GM19239 (cell line): Measurements from ENCODE around the gene PTH2.

Experiments used
- DNase-seq: peaks from one replicate; pipeline ENCODE4 v3.0.0; 2011; ENCODE audit warnings: low spot score; ENCODE audit not compliant: insufficient read length
- FAIRE-seq: peaks from 2 replicates; lab custom pipeline; 2011; peaks lifted over from hg19 to GRCh38; lab: Jason Lieb, UNC

PTH2 gene

DNA sequence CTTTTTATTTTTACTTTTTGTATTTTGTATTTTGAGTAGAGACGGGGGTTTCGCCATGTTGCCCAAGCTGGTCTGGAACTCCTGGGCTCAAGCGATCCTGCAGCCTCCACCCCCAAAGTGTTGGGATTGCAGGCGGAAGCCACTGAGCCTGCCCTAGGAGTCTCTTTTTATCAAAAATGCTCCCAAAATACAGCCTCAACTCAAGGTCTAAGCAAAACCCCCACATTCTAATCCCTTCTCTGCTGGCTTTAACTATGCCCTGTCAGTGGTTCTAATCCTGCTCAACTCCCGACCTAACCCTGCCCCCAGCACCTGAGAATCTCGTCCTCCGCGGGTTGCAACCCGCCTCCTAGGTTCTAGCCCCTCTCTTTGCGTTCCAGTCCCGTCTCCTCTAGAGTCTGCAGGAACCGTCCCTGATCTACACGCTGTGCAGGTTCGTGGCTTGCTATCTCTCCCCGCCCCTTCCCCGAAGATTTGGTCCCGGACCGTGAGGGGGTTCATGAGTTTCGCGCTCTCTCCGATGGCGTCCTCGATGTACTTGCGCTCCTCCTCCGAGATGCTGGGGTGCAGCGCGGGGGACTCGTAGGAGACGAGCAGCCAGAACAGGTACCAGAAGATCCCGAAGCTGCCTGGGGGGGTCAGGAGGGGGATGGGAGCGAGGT lies 10.1 kb upstream of the PTH2 start:
- DNase-seq (no peak), FAIRE-seq (no peak)

DNA sequence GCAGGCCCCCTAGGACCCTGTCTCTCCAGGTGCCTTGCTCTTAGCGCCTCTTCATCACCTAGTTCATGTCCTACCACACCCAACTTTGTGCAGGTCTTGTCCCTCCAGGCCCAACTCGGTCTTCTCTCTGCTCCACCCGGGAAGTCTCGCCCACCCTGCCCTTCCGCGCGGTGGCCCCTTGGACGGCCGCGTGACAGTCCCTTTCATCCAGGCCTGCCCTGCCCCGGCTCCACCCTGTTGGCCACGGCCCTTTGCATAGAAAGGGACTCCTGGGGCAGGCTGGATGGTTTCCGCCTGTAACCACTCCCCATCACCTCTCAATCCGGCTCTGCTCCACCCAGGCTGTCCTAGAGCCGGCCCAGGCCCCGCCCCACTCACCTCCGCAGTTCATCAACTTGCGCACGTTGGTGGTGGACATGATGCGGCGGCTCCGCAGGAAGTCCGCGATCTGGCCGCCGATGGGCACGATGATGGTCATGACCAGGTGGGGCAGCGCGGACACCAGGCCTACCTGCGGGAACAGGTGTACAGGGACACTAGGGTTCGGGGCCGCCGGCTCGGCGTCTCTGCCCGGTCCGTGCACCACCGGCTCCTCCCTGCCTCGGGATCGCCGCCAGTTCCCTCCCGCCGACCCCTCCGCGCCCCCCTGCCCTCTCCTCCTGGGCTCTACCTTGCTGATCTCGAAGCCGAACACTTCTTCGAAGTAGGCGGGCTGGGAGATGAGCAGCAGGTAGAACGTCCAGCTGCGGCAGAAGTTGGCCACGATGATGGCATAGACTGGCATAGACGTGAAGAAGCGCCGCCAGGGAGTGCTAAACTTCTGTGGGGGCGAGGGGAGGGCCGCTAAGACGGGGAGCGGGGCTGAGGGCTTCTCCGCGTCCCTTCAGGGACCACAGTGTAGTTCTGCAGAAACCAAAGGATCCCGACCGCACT lies 9.2 kb upstream of the PTH2 start:
- DNase-seq (no peak), FAIRE-seq (no peak)

DNA sequence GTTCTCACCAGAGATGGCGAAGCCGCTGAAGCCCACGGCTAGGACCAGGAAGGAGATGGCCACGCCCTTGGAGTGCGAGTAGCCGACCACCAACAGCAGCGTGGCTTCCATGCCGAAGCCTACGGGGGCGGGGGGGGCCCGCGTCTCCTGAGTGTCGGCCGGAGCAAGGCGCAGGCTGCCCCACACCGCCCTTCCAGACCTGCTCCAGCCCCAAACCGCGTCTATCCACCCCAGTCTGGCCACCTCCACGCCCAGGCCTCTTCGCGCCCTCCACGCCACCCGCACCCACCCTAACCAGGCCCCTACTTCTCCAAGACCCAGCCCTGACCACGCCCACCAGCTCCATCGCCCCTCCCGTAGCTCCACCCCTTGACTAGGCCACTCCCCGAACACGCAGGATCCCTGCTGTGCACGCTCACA lies 8.1 kb upstream of the PTH2 start:
- no peak for FAIRE-seq
- no peak for DNase-seq

DNA sequence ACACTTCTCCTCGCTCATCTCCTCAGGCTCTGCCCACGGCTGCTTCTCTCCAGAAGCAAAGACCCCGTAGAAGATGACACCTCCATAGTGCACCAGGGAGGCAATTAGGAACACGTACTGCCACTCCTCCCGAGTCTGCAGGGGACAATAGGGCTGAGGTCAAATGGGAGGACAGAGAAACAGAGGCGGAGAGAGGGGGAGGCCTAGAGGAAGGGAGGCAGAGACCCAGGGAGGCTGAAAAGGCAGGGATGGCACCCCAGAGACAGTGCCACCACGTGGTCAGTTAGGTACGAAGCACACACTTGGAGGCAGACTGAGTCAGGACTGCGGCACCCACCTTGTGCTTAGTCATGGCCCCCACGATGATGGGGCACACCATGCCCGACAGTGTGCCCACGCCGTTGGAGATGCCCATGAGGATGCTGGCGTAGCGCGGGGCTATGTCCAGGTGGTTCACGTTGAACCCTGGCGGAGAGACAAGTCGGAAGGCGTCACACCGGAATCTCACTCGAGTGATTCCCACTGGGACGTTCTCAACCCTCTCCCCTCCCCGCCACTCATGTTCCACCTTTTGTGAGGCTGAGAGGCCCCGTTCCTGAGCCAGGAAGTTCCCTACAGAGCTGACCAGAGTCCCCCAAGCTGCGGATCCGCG lies 7.6 kb upstream of the PTH2 start:
- DNase-seq (no peak), FAIRE-seq (no peak)

DNA sequence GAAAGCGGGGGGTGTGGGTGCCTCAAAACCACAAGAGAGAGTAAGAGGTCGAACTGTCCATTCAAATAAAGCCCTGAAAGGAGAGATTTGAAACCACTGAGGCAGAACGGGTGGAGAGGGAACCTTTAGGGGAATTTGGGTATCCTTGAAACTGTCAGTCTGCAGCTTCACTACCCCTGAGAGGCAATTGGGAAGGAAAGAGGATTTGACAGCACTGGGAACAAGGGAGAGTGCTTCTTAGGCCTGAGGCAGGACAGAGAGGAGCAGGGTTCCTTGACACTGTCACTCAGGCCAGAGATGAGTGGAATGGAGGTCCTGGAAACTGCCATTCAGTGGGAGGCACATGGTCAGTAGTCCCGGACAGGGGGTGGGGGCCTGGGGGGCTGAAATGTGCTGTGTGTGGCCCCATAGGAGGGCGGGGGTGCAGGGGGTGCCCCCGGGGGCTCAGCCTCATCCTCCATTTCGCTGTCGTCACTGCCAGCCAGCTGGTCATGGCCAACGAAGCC lies 7.0 kb upstream of the PTH2 start:
- no peak for FAIRE-seq
- no peak for DNase-seq

DNA sequence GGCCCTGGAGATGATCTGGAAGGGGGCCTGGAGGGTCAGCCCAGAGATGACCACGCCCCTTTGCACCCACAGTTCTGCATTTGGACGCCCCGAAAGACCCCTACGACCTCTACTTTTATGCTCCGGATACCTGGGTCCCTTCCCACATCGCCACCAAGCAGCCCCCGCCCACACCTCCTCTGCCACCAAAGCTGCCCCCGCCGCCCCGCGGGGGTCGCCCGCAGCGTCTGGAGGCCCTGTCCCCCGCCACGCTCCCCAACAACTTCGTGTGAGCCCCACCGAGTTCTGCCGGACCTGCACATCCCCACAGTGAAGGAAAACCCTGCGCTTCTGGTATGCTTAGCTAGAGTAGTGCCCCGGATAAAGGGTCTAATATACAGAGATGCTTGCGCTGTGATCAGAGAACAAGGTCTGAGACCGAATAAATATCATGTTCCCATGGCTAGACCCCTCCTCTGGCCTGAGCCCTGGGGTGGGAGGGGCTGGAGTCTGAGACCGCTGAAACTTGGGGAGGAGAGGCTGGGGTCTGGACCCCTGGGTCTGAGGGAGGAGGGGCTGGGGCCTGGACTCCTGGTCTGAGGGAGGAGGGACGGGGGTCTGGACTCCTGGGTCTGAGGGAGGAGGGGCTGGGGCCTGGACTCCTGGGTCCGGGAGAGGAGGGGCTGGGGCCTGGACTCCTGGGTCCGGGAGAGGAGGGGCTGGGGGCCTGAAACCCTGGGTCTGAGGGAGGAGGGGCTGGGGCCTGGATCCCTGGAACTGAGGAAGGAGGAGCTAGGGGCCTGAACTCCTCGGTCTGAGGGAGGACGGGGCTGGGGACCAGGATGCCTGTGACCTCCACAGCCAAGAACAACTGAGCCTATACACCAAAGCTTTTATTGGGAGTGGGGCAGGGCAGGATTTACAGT lies 5.6 kb upstream of the PTH2 start:
- FAIRE-seq = no peak
- no peak for DNase-seq

DNA sequence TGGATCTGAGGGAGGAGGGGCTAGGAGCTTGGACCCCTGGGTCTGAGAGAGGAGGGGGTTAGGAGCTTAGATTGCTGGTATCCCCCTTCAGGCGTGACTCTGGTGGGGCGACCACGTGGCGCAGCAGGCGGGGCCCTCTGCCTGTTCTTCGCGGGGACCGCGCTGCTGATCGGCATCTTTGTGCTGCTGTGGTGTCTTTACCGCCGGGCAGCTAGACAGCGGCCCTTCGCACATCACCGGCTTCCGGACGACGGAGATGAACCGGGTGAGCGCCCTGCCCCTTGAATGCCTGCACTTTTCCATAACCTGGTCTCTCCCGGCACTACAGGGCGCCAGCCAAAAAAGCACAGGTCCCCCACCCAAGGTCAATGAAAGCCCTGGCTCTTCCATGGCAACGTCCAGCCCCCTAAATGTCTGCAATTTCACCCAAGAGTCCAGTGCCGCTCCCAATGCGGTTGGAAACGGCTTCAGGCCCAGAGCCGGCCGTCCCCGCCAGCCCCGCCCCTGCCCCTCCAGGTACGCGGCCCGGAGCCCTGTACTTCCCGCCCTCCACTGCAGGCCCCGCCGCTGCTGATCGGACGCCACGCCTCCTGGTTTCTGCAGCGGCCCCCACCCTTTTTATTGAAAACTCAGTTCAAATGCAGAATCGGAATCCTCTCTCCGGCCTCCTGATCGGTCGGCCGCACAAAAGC lies 4.8 kb upstream of the PTH2 start:
- DNase-seq = no peak
- FAIRE-seq = no peak

DNA sequence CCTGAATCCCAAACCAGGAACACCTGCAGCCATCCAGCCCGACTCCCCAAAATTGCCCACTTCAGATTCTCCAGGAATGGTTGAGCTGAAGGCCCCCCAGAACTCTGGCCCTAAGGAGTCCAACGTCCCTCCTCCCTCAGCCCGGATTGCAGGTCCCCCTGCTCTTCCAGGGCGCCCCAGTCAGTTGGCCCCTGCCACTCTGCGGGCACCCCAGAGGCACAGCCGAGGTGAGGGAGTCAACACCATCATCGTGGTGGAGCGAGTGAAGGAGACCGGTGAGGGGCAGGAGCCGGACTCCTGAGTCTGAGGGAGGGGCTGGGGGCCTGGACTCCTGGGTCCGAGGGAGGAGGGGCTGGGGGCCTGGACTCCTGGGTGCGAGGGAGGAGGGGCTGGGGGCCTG lies 4.1 kb upstream of the PTH2 start:
- FAIRE-seq = no peak
- no peak for DNase-seq

DNA sequence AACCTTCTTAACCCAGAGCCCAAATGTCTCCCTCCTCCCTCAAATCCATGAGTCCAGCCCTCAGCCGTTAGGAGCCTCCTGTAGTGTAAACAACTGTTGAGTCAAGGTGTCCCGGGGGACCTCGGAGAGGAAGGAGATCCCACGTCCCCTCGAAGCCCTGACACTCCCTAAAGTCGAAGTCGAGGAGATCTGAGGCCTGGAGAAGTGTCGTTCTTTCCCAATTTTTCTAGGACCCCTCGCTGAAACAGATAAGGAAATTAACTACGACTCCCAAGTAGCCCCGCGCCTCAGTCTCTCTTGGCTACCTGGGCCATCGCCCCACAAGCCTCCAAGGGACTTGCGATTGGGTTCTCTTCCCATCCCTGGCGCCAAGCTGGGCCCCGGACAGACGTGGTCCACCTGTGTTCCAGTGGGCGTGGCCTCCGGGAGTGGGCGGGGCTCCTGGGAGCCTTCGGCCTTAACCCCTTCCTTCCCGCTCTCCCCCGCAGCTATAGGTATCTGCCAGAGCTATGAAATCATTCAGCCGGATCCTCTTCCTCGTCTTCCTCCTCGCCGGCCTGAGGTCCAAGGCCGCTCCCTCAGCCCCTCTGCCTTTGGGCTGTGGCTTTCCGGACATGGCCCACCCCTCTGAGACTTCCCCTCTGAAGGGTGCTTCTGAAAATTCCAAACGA lies 2.8 kb upstream of the PTH2 start:
- DNase-seq (no peak), FAIRE-seq (no peak)

DNA sequence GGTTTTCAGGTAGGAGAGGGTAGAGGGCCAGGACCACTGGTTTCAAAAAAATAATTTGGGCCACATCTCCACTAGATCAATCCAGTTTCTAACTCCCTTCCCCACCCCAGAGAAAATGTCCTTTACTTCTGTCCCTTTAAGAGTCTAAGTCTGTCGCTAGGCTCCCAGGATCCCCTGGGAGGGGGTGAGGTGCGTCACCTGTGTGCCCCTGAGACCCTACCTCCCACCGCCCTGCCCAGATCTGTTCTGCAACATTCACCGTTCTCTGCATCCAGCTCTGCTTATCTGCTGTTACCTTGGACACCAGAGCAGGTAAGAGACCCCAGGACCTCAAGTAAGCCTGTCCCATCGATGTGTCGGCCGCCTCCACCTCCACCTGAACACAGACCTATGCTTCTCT lies 1.9 kb upstream of the PTH2 start, which contains the start of gene GFY:
Gene GFY (plus strand): TSS at position 211 of the 400 bp plus-strand sequence. CDS start 1,043 bp downstream, outside the sequence.
- FAIRE-seq (no peak), DNase-seq (no peak)

DNA sequence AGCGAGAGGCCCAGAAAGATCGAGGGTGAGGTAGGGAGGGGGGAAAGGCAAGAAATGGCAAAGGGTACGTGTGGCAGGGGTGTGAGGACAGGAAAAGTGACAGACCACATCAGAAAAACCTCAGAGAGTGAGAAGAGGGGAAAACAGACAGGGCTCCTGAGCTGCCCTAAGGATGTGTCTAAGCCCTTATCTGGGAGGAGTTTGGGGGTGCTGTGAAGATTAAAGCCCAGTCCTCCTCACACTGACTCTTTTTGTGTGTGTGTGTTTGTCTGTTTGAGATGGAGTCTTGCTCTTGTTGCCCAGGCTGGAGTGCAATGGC lies 703 bp upstream of the PTH2 start:
- no peak for DNase-seq
- no peak for FAIRE-seq

DNA sequence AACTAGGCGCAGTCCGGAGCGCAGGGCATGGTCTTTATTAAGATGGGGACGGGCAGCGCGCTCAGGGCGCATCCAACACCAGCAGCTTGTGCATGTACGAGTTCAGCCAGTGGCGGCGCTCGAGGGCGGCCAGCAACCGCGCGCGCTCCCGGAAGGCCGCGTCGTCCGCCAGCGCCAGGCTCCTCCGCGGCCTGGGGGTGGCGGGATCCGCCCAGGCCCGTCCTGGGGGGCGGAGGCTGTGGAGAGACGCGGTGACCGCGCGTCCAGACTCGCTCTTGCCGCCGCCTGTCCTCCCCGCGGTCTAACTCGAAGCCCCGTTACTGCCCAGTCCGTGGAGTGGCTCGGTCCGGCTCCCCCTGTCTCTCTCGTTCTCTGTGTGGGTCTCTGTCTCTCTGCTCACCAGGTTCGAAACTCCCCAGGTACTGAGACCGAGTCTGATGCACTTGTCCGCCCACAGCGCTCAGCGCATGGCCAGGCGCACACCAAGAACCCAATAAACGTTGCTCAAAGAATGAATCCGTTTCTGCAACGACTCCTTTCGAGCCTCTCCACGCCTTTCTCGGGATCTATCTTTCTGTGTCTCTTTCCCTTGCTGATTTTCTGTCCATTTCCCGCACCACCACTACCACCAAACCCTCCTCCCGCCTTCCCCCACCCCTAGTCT lies 702 bp downstream of the PTH2 start:
- DNase-seq (no peak), FAIRE-seq (no peak)

DNA sequence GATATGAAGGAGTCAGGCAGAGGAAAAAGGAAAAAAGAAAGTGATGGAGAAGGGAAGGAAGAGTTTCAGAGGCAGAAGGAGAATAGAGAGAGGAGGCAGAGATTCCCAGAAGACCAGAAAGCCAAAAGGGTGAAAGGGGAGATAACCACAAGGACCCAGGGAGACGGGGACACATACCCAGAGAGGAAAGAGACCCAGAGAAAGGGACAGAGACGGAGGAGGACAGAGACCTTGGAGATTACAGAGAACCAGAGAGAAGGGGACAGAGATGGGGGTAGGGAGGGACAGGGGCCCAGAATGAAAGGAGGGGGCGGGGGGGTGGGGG lies 1.4 kb downstream of the PTH2 start:
- DNase-seq = no peak
- no peak for FAIRE-seq

DNA sequence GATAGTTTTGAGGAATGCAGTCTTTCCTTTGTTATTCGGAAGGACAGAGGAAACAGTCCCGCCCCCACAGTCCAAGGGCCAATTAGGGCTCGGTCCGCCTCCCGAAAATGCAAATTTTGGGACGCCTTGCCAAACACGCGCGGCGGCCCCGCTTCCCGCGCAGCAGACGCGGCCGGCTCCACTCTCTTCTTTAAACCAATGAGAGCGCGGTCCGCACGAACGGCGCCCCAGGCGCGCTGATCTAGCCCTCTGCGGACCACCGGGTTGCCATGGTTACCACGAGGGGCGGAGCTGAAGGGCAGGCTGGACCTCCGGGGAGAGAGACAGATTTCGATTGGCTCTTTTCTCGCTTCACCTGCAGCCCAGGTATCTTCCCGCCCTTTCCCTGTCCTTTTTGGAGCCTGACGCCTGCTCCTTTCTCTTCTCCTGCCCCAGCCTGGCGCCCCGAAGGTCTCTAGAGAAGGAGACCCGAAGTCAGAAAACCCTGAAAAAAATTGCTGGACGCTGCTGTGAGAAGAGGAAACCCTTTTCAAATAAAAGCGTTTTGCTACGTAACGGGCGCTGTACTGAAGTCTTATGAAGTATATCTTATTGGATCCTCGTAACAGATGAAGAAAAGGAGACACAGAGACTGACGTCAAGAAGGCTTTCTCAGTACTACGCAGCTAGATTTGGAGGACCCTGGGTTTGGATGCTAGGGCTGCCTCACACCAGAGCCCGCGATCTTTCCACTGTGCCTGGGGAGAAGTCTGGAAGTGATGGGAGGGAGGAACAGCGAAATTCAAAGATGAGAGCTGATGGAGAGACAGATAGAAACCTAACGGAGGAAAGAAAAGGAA lies 2.0 kb downstream of the PTH2 start:
- no peak for FAIRE-seq
- DNase-seq = no peak

DNA sequence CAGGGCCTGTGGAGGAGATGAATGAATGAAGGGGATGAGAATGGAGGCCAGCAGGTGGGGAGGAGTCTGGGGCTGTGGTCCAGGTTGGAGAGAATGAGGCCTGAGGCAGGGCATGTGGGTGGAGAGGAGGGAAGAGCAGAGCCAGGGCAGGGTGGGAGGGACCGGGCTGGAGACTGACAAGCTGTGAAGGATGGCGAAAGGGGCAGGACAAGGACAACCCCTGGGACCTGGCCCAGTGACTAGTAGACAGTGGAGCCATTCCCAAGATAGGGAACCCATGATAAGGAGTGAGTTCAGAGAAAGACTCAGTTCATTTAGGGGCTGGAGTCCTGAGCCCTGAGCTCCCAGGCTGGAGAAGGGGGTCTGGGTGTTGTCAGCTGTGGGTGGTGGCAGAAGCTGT lies 3.0 kb downstream of the PTH2 start:
- DNase-seq = no peak
- no peak for FAIRE-seq

DNA sequence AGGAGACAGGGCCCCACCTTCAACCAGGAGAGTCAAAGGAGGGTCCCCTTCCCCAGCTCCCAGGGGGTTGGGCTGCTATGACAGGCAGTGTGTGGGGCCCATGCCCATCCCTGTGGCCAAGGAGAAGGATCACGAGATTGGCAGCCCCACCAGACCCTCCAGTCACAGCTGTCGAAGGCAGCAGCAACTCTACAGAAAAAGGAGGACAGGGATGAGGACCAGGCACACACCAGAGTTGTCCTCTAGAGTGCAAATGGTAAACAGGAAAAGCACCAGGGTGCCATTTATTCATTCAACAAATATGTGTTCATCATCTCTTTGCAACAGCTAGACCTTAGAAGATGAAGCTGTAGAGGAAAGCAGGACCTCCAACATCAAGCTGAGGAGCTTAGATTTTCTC lies 4.1 kb downstream of the PTH2 start:
- DNase-seq (no peak), FAIRE-seq (no peak)

DNA sequence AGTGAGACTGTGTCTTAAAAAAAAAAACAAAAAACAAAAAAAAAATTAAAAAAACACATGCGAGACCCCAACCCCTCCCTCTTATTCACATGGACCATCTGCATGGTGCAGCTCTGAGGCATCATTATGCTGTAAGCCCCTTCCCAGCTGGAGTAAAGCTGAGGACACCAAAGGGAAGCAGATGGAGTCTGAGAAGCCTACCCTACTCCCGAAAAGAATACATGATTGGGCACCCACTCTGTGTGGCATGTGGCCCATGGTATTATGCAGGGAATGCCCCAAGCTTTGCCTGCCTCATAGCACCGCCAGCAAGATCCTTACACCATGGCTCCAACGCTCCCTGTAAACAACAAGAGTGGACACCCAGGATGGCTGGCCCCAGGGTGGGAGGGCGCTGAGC lies 4.7 kb downstream of the PTH2 start:
- FAIRE-seq = no peak
- no peak for DNase-seq

DNA sequence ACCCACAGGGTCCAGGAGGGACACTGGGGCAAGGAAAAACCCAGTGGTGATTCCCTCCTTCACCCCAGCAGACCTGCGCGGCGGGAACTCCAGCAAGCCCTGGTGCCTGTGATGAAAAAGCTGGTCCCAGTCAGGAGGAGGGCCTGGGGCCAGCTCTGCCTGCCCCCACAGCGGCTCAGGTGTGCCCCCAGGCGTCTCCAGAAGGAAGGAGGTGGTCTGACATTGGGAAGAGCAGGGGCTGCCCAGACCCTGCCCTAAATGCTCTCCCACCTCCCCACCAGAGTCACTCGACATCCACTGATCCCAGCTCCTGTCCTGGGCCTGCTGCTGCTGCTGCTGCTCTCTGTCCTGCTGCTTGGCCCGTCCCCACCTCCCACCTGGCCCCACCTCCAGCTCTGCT lies 6.2 kb downstream of the PTH2 start:
- DNase-seq (no peak), FAIRE-seq (no peak)
